ENCODE results near the gene STN1.
"Not testable (repeated sequence)": the region's sequence is repeated elsewhere in the genome, so short reads cannot be mapped to it uniquely, and the experiment has no call there.

The STN1 gene

DNA sequence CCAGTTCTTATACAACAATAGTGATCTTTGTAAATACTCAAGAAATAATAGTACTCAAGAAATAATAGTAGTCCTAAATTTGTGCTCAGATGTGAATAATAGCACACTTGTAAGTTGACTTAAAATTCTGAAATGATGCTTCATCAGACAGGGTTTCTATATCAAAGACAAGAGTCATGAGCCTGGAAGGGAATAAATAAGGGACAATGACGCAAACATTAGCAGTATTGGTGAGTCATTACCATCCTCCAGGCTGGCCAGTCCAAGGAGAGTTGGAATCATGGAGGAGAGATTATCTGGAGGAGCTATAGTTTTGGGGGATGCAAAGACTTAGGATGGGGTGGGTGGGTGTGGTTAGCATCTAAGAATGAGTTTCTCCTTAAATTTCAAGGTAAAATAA lies 56.5 kb downstream of the STN1 start:
- no peak for DNase-seq (ENCODE audit: low read depth in 2 of 2)

DNA sequence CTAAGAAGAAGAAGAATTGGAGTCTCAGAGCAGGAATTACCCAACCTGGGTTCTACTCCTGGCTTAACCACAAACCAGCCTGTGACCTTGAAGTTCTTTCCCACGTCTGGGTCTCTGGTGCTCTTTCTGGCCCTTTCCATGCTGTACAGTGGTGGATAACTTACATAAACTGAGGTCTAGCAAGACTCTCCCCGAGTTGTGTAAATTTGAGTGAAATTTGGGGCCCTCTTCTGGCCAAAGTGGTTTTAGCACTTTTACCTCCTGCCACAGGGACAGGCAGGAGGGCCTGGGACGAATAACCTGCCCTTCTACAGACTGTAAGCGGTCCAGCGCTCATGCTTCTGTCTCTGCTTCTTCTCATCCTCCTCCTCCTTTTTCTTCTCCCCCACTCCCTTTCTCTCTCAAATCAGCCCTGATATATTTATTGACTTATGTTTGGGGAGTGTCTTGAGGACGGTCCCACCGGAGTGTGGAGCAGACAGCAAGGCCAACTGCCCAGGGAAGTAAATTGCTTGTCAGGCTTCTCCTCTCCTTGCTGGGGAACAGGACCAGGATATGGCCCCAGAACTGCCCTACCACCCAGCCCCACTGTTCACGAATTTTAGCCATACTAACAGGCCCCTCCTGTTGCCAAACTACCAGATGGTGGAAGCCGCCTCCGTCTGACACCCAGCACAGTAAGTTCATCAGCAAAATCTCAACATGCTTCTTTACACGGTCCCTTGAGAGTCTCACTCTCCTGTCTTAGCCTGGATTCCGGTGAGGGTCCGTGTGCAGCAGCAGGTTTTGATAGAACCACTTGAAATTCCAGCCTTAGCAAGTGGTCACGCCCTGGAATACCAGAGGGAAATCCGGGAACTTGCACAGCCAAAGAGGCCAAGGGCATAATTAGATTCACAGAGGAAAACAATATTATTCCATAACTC lies 58.6 kb downstream of the STN1 start:
- DNase-seq (ENCODE audit: low read depth in 2 of 2) = peak; percentile 9 to 17

DNA sequence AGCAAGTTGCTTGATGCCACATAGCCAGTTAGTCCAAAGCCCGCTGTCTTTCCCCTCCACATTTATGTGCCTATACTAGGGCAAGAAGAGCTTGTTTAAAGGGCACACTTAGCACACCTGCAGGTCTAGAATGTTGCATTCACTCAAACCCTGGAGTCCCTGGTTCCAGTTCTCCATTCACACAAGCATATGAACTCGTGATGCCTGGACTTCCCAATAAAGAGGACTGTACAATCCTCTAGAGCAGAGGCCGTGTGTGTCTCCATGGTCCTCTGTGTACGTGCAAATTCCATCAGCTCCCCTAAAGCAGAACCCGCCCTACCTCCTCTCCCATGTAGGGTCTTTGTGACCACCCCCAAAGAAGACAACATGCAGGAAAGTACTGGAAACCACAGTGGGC lies 59.6 kb downstream of the STN1 start:
- no peak for DNase-seq (ENCODE audit: low read depth in 2 of 2)

DNA sequence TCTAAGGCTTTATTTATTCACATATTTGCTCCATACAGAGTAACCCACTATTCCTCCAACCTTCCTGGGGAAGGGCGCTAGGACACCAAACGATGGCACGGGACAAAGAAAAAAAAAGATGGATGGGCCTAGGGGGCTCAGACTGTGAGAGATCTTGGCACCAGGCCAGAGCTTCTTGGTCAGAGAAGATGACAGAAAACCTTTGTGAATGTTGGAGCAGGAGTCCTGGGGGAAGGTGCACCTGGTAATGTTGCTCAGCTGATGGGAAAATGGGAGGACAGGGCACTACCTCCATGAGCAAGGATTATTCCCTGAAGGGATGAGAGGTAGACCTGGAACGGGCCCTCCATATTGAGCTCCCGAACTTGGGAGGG lies 61.2 kb downstream of the STN1 start:
- DNase-seq (ENCODE audit: low read depth in 2 of 2) = no peak

GRCh38 chr10:103855852-103856796 lies 61.9 kb downstream of the STN1 start:
- no peak for DNase-seq (ENCODE audit: low read depth in 2 of 2)

DNA sequence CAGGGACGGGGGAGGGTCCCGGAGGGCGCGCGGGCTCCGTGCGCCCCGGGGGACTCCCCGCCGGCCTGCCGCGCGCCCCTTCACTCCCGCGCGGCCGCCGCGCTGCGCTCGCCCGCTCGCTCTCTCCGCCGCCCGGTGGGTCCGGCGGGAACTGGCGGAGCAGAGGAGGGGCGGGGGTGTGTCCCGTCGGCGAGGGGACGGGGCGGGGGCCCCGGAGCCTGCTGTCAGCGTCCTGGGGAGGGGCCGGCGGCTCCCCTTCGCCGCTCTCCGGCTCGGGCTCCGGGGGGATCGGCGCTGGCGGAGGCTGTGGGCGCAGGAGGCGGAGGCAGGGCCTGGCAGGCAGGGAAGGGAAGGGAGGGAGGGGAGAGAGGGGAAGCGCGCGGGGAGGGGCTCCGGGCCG lies 62.6 kb downstream of the STN1 start, which contains the start of gene SH3PXD2A:
TSS of gene SH3PXD2A (minus strand) at position 153 of the 400 bp plus-strand sequence. CDS start 310 bp downstream, outside the sequence.
- no peak for DNase-seq (ENCODE audit: low read depth in 2 of 2)

DNA sequence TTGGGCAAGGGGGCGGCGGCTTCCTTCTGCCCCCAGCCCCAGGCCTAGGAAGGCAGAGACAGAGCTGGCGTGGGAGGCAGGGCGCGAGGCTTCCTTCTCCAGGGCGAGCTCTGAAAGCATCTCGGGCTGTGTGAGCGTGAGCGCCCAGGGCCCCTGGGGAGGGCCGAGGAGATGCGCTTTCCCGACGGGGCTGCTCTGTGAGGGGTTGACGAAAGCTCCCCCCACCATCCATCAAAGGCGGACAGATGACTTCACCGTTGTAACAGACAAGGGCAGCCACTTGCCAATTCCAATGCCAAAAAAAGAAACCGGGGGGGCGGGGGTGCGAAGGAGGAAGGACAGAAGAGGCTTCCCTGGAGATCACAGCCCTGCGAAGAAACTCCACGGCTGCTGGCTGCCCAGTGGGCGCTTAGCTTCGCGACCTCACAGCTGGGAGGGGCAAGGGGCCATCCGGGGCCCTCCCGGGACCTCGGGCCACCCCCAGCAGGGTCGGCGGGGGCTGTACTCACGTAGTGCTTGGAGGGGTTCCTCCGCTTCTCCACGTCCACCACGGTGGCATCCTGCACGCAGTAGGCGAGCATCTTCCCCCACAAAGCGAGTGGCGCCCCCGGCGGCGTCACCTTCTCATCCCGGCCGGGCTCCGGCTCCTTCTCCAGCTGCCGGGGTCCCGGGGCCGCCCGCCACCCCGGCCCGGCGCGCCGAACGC lies 63.1 kb downstream of the STN1 start:
- DNase-seq (ENCODE audit: low read depth in 2 of 2) = no peak

DNA sequence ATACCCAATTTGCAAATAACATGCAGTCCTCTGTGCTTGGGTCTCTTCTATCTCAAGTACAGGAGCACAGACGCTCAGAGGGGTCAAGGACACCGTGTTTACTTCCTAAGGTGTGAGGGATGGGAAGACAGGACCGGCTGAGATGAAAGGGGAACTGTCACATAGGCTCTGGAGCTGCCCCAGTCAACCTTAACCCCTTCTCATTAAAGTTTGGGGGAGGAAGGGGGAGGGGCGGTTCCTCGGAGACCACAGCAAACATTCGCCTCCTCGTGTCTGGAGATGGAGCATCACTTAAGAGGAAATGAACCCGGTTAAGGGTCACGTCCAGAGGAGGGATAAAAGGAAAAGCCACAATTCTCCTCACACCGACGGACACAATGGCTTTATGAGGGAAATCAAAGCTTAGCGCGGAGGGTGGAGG lies 63.7 kb downstream of the STN1 start:
- DNase-seq (ENCODE audit: low read depth in 2 of 2) = no peak

- no peak for DNase-seq (ENCODE audit: low read depth in 2 of 2)
These were observed 64.3 kb downstream of the STN1 start for GRCh38 chr10:103853428-103854264.

DNA sequence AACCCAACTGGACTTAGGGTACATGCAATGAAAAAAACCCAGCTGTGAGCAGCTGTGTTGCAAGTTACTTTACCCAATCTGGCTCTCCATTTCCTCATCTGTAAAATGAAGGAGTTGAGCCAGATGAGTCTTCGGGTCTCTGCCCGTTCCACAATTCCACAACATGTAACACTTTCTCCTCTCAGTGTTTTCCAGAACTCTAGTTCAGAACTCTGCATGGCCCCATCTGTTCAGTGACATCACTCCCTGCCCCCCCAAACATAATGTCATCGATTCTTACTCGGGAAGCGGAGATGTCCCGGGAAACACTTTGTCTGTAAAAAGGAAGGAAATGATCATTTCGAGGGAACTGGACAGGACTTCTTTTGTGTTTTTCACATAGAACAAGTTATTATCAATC lies 65.1 kb downstream of the STN1 start:
- no peak for DNase-seq (ENCODE audit: low read depth in 2 of 2)

DNA sequence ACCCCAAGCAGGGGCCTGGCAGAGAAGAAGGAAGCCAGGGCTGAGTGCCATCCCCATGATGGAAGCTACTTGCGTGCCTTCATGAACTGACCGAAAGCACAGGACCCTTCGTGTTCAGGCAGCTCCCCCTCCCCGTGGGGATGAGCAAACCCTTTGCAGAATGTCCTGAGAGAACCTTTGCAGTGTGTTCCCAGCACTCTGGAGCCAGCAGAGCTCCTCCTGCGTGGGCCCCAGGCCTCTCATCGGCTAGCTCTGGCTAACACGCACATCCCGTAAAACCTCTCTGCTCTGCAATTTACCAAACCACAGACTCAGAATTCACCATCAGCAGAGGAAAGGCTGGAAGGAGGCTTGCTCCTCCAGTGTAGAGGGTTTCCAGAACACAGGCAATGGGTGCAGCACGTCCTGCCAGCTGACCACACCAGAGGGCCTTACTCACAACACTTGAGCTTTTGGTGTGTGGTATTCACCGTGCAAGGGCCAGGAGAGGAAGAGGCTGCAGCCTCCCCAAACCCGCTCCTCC lies 65.7 kb downstream of the STN1 start:
- no peak for DNase-seq (ENCODE audit: low read depth in 2 of 2)

DNA sequence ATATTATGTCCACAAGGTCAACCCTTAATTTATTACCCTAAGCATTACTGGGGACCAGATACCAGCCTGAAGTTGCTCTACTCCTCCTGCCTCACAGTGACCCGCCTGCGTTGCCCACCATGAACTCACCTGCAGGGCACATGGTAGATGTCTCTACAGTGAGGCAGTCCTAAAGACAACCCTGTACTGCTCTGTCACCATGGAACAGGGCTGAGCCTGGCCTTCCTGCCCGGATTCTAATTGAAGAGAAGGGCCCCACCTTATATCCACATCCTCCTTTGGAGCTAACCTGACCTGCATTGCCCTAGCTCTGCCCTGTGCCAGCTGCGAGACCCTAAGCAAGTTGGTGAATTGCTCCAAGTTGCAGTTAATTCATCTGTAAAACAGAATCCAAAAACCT lies 66.7 kb downstream of the STN1 start:
- no peak for DNase-seq (ENCODE audit: low read depth in 2 of 2)

DNA sequence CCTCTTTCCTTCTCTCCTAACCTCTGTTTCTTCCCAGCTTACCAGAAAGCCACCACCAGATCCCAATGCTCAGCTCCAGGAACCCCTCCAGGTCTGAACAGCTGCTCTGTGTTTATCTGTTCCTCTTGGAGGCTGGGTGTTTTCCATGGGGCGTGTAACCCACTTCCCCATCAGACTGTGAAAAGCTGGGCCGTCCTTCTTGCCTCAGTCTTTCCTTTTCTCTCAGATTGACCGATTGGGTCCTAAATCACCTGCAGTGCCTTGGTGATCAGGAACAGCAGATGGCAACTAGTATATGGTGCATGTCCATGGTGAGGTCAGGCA lies 67.5 kb downstream of the STN1 start:
- DNase-seq (ENCODE audit: low read depth in 2 of 2) = no peak

- DNase-seq (ENCODE audit: low read depth in 2 of 2) = no peak
These were observed 68.0 kb downstream of the STN1 start for GRCh38 chr10:103849880-103850571.

DNA sequence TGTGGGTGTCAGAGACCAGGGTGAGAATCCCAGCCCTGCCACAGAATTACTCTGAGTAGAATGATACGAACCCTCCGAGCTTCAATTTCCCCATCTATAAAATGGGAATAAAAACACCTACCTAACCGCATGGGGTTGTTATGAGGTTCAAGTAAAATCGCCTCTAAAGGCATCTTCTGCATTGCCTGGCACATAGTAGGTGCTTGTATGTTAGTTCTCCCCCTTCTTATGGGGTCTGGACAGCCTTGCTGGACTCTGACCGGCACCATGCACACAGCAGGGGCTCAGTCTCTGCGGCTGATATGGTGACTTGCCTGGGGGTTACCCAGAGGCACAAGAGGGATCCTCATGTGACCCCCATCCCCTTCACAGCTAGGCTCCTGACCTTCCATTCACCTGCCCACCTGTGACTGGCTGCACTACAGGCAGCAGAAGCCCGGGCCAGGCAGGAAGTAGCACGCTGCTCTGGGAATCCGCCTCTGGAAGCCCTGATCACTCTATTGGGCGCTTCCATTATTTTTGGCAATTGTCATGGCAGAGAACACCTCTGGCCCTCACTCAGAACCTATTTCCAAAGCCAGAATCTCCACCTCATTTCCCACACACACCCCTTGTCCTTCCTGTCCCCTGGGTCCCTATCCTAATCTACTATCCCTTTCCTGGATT lies 68.6 kb downstream of the STN1 start:
- DNase-seq (ENCODE audit: low read depth in 2 of 2) = no peak

- no peak for DNase-seq (ENCODE audit: low read depth in 2 of 2)
These were observed 70.0 kb downstream of the STN1 start for GRCh38 chr10:103847909-103848468.

GRCh38 chr10:103847346-103847745 lies 70.6 kb downstream of the STN1 start:
- DNase-seq (ENCODE audit: low read depth in 2 of 2) = no peak

DNA sequence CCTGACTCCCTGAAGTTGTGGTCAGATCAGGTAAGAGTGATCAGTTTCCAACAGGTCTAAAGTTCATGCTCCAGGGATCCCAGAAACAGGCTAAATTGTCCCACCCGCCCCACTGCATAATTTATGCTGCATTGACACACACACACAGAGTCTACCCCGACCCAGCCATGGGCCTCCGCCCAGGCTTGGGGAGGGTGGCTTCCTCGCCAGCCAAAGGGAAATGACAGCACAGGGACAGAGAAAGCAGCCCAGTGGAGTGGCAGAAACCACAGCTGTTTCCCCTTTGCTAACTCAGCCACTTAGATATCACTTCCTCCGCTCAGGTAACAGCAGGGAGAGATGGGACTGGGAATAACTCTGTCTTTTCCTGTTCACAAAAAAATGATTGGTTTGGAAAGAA lies 72.0 kb downstream of the STN1 start:
- DNase-seq (ENCODE audit: low read depth in 2 of 2) = no peak

- not testable (repeated sequence) for DNase-seq (ENCODE audit: low read depth in 2 of 2)
These were observed 72.6 kb downstream of the STN1 start for GRCh38 chr10:103845346-103845745.
